Uterus (tissue), 2 donors: ENCODE data around the gene CDC16.

ENCODE experiments used
- POLR2A ChIP-seq, 2 donors: fragments of 450-650 bp; IDR thresholded peaks; one replicate each; pipeline ENCODE4 v1.6.1; 2016; ENCODE audit warnings: antibody characterized with exemption in 2 of 2, mild to moderate bottlenecking in 1 of 2, moderate library complexity in 1 of 2
- TF ChIP-seq, protein P1 (sequence below), 4 experiments: fragments of 200-600 bp in 2 of 4; fragments of 450-650 bp in 2 of 4; sonication (generic) in 2 of 4; IDR thresholded peaks; one replicate each; pipeline ENCODE4 v1.5.1; 2016 to 2019; ENCODE audit warnings: antibody characterized with exemption in 4 of 4, mild to moderate bottlenecking in 2 of 4, moderate library complexity in 1 of 4

DNA sequence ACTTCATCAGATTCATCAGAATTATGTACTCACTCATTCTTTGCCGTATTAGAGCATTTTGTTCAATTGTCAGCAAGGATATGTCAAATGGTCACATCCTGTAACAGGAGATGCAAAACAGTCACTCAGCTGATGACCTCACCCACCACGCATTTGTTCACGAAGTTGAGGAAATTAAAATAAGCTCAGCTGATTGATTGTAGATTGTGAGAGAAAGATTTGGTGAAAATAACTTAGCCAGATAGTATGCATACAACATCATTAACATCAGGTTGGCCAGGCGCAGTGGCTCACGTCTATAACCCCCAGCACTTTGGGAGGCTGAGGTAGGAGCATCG, 22.6 kb upstream of the CDC16 start:
- TF ChIP-seq, protein P1, sequence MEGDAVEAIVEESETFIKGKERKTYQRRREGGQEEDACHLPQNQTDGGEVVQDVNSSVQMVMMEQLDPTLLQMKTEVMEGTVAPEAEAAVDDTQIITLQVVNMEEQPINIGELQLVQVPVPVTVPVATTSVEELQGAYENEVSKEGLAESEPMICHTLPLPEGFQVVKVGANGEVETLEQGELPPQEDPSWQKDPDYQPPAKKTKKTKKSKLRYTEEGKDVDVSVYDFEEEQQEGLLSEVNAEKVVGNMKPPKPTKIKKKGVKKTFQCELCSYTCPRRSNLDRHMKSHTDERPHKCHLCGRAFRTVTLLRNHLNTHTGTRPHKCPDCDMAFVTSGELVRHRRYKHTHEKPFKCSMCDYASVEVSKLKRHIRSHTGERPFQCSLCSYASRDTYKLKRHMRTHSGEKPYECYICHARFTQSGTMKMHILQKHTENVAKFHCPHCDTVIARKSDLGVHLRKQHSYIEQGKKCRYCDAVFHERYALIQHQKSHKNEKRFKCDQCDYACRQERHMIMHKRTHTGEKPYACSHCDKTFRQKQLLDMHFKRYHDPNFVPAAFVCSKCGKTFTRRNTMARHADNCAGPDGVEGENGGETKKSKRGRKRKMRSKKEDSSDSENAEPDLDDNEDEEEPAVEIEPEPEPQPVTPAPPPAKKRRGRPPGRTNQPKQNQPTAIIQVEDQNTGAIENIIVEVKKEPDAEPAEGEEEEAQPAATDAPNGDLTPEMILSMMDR (IDR thresholded peaks at IDR 0.05) = no peak
- TF ChIP-seq POLR2A (IDR thresholded peaks at IDR 0.05) = no peak
